Germinal center (tissue), 1 donor: ENCODE results near the gene NOS3.
"Not testable (repeated sequence)": the region's sequence is repeated elsewhere in the genome, so short reads cannot be mapped to it uniquely, and the experiment has no call there.

Experiments
- DNase-seq: peaks from one replicate; pipeline ENCODE4 v3.0.0; 2012; ENCODE audit warnings: mixed read lengths, low spot score

NOS3 gene

GRCh38 chr7:151017370-151017952 lies 26.6 kb downstream of the NOS3 start:
- DNase-seq: no peak

- peak; percentile 78 for DNase-seq
These were observed 27.2 kb downstream of the NOS3 start for GRCh38 chr7:151017953-151018420.

GRCh38 chr7:151018421-151019129 lies 27.8 kb downstream of the NOS3 start:
- no peak for DNase-seq

- no peak for DNase-seq
These were observed 28.3 kb downstream of the NOS3 start for GRCh38 chr7:151019130-151019447.

GRCh38 chr7:151020231-151020630 lies 29.4 kb downstream of the NOS3 start:
- no peak for DNase-seq

GRCh38 chr7:151023232-151023631 lies 32.4 kb downstream of the NOS3 start:
- no peak for DNase-seq

- DNase-seq: no peak
These were observed 33.7 kb downstream of the NOS3 start, which contains the start of gene ATG9B for GRCh38 chr7:151024435-151025056. Gene ATG9B (minus strand): TSS chr7:151024494. CDS start chr7:151024423, 71 bp downstream.

GRCh38 chr7:151025924-151026671 lies 35.3 kb downstream of the NOS3 start:
- no peak for DNase-seq

GRCh38 chr7:151026771-151027727 lies 36.2 kb downstream of the NOS3 start:
- DNase-seq: not testable (repeated sequence)

GRCh38 chr7:151027728-151028130 lies 36.9 kb downstream of the NOS3 start:
- DNase-seq: not testable (repeated sequence)

GRCh38 chr7:151028131-151028947 lies 37.5 kb downstream of the NOS3 start, which contains the start of gene ABCB8:
Gene ABCB8 (plus strand): TSS chr7:151028450. CDS start chr7:151028516, 66 bp downstream.
- DNase-seq: peak; percentile 100

GRCh38 chr7:151028948-151029501 lies 38.2 kb downstream of the NOS3 start:
- no peak for DNase-seq

GRCh38 chr7:151031011-151031410 lies 40.2 kb downstream of the NOS3 start:
- DNase-seq: no peak

- no peak for DNase-seq
These were observed 42.4 kb downstream of the NOS3 start for GRCh38 chr7:151032936-151033863.

- DNase-seq: no peak
These were observed 43.0 kb downstream of the NOS3 start for GRCh38 chr7:151033864-151034249.

GRCh38 chr7:151034312-151035025 lies 43.7 kb downstream of the NOS3 start:
- no peak for DNase-seq

GRCh38 chr7:151035026-151035717 lies 44.4 kb downstream of the NOS3 start:
- no peak for DNase-seq

- DNase-seq: no peak
These were observed 45.1 kb downstream of the NOS3 start for GRCh38 chr7:151035902-151036301.
